GM18873 (cell line): ENCODE results near the gene SLC25A38.
A peak's percentile ranks its signal among the peaks of the same experiment; 100 is the strongest.

ENCODE experiments used
- ATAC-seq: cut with Tn5 transposase; IDR thresholded peaks from one replicate; pipeline ENCODE4 v1.9.1; 2021; ENCODE audit warnings: mild to moderate bottlenecking, moderate library complexity, moderate number of reproducible peaks; ENCODE audit not compliant: unreplicated experiment, low FRiP score

SLC25A38 gene

GRCh38 chr3:39372833-39373232, 10.3 kb upstream of the SLC25A38 start:
- no peak for ATAC-seq

- peak; percentile 53 for ATAC-seq
Observed at GRCh38 chr3:39376959-39377634, 6.1 kb upstream of the SLC25A38 start.

- ATAC-seq: no peak
Observed at GRCh38 chr3:39378088-39378487, 5.1 kb upstream of the SLC25A38 start.

DNA sequence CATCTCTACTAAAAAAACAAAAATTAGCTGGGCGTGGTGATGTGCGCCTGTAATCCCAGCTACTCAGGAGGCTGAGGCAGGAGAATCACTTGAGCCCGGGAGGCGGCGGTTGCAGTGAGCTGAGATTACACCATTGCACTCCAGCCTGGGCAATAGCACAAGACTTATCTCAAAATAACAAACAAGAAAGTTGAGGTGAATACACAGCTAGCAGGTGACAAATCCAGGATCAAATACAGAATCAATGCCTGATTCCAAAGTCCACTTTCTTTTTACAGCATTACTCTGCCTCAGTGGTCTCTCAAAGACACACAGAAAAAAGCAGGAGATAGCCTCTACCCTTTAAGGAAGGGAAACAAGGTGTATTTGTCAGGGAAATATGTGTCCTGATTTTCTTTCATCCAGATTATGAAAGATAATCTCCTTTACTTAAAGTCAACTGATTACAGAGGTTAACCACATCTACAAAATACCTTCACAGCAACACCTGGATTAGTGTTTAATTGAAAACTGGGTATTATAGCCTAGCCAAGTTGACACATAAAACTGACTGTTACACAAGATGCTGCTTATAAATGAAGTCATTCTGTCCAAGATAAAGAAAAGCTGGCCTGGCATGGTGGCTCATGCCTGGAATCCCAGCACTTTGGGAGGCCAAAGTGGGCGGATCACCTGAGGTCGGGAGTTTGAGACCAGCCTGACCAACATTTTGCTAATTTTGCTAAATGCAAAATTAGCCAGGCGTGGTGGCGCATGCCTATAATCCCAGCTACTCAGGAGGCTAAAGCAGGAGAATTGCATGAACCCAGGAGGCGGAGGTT, 4.0 kb upstream of the SLC25A38 start:
- ATAC-seq: no peak

DNA sequence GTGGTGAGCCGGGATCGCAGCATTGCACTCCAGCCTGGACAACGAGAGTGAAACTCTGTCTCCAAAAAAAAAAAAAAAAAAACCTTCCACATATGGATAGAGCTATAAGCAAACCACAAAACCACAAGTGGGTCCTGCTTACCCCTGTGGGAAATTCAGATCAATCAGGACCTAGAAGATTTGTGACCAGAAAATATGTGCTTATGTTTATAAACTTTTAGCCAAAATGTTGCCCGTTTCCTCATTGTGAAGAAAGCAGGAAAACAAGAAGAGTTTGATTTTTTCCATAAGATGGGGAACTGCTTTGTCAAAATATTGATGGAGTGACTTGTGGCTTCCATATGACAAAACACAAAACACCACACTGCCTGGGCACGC, 3.4 kb upstream of the SLC25A38 start:
- ATAC-seq: no peak

GRCh38 chr3:39381432-39381831, 1.7 kb upstream of the SLC25A38 start:
- no peak for ATAC-seq

DNA sequence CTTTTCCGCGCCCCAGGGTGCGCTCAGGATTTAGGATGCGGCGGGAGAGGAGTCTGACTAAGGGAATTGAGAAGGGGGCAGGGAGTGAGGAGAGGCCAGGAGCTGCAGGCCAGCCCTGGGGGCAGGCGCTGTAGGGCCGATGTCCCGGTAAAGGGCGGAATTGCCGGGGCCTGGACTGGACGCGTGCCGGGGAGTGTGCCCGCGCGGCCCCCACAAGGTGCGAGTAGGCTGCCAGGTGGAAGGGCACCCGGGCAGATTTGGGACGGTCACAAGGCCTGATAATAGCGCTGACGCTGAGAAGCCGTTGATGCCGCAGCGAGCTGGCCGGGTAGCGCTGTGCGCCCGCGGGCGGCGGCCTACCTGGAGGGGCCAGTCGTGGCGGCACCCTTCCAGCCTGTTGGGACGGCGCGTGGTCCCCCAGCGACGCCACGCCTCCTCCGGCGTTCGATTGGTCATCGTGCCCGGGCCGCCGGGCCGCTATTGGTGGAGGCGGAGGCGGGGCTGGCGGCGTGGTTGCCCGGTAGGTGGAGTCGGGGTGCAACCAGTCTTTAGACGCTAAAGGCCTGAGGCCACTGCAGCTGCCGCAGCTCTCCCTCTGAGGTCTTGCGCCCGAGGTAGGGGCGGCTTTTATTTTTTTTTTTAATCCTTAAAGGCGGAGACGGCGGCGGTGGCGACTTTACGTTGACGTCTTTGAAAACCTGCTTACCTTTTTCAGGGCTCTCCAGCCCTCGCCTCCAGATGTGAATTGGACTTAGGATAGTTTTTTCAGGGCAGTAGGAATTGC, 903 bp downstream of the SLC25A38 start:
- ATAC-seq: peak; percentile 53

DNA sequence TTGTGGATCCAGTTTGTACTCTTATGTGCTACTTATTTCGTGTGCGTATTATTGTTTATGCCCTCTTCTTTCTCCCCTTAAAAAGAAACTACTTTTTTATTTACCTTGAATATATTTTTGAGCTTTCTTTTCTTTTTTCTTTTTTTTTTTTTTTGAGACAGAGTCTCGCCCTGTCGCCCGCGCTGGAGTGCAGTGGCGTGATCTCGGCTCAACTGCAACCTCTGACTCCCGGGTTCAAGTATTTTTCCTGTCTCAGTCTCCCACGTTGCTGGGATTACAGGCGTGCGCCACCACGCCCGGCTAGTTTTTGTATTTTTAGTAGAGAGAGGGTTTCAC, 1.5 kb downstream of the SLC25A38 start:
- no peak for ATAC-seq

GRCh38 chr3:39385456-39386090, 2.4 kb downstream of the SLC25A38 start:
- no peak for ATAC-seq

GRCh38 chr3:39386318-39386717, 3.1 kb downstream of the SLC25A38 start:
- no peak for ATAC-seq

DNA sequence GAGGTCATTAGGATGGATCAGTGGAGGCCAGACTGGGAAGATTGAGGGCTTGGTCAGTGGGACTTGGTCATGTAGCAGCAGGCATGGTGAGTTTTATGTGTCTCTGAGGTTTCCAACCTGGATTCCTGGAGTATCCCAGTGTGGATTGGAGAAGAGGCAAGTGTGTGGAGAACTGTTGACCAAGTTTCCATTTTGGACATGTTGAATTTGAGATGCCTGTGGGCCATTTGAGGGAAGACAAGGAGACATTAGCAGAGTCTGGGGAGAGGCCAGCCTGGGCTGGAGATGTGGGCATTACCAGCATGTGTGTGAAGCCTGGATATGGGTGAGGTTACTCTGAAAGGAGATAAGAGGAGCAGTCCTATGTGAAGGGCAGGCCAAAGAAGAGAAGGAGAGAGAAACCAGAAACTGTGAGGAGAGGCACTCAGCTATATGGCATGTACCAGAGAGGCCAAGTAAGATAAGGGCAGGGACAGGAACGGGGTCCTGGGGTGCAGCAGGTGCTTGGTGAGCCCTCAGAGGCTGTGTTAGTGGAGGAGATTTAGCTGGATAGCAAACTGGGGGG, 4.3 kb downstream of the SLC25A38 start:
- no peak for ATAC-seq

GRCh38 chr3:39388153-39388552, 5.0 kb downstream of the SLC25A38 start:
- ATAC-seq: no peak

GRCh38 chr3:39388741-39389248, 5.6 kb downstream of the SLC25A38 start:
- peak; percentile 81 for ATAC-seq

- no peak for ATAC-seq
Observed at GRCh38 chr3:39390181-39390580, 7.0 kb downstream of the SLC25A38 start.

DNA sequence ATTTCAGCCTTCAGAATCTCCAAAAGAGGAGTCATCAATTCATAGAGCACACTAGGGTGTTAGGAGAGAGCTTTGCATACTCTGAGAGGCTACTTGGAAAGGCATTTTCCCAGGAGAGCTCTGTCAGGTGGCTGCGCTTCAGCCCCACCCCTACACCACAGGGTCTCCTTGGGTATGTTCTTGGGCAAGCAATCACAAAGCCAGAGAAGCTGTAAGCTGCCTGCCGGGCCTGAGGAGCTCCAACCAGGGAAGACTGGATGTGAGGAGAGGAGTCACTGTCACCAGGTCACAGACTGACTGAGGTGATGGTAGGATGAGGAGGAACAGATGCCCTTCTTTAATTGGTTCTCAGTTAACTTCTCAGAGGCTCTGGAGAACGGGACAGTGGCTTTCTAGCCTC, 13.5 kb downstream of the SLC25A38 start:
- ATAC-seq: no peak

DNA sequence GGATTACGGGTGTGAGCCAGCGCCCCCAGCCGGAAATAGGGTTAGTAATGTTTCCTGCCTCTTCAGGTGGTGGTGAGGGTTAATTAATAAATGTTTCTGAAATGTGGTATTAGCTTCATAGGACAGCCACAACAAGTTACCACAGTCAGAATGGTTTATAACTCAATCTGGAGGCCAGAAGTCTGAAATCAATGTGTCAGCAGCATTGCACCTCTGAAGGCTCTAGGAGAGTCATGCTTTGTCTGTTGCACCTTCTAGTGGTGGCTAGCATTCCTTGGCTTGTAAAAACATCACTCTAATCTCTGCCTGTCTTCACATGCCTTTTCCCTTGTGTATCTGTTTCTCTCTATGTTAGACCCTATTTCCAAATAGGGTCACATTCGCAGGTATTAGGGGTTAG, 15.5 kb downstream of the SLC25A38 start:
- ATAC-seq: no peak

- ATAC-seq: no peak
Observed at GRCh38 chr3:39401983-39402382, 18.8 kb downstream of the SLC25A38 start.

DNA sequence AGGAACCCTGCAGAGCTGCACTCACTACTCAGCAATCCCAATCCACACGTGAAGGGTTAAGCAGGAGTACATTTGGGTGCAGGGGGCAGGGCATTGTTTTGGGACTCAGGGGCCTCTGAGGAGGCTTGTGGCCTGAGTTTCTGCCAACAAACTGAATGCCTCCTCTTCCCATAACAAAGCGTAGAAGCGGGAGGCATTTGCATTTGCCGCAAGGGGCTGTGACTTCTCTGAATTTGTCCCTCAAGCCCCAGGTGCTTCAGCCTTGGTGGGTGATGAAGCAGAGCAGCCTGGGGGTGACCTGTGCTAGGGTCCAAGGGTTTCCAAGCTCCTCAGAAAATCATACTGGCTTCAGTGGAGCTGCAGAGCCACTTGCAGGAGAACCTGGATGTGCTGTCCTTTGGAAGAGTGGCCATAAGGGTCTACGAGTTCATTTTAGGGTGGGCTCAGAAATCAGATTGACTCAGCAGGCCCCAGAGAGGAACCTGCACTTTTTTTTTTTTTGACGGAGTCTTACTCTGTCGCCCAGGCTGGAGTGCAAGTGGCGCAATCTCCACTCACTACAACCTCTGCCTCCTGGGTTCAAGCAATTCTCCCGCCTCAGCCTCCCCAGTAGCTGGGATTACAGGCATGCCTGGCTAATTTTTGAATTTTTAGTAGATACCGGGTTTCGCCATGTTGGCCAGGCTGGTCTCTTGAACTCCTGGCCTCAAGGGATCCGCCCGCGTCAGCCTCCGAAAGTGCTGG, 21.9 kb downstream of the SLC25A38 start:
- ATAC-seq: no peak

DNA sequence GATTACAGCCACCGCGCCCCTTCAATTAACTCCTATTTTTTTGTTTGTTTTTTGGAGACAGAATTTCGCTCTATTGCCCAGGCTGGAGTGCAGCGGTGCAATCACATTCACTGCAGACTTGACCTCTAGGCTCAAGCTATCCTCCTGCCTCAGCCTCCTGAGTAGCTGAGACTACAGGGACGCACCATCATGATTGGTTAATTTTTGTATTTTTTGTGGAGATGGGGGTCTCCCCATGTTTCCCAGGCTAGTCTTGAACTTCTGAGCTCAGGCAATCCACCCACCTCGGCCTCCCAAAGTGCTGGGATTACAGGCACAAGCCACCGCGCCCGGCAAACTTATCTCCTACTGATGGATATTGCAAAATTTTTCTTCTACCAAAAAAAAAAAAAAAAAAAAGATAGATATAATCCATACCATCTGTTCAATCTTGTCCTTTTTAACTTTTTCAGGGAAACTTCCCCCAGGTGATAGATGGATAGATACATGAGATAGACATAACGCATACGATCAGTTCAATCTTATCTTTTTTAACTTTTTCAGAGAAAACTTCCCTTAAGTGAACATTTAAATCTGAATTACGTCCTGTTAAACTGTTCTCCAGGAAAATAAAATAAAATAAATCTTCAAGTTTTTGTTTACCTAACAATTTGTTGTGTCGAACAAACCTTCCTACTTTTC, 22.7 kb downstream of the SLC25A38 start:
- ATAC-seq: no peak
